Measurements from ENCODE around the gene COQ3.

The COQ3 gene

DNA sequence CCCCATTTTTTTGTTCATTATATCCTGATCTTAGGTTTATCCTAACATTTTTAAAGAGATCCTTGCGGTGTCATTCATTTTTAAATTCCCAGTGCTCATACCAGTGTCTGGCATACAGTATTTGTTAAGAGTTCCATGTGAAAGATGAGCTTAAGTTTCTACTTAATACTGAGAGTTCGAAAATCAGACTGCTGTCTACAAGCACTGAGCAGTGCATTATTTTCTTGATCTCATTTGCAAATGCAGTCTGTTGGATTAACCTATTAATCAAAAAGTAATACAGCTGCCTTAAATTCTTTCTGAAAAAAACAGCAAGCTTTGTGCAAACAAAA, 663 bp downstream of the COQ3 start:
- Histone ChIP-seq H2AFZ (ENCODE audit: low read depth, low read length, severe bottlenecking) (peak overlapping the region; percentile 90), H3K36me3 (ENCODE audit: low read length) (peaks cover 8% of the 10 kb centered on the region; the same call in 1 of the 2 replicates), H3K9me2 (replicated peaks; ENCODE audit: insufficient read depth, low read length) (no peaks in the 10 kb centered on the region), H3K4me2 (ENCODE audit: low read depth, low read length, poor library complexity, severe bottlenecking) (peak overlapping the region; percentile 96), H3K9me3 (ENCODE audit: insufficient read depth, low read length) (no peaks in the 10 kb centered on the region), H3K4me3 (ENCODE audit: insufficient read depth, low read length, poor library complexity, severe bottlenecking) (peak overlapping the region; percentile 76), H3K27ac (ENCODE audit: low read depth, low read length) (peak overlapping the region; percentile 84), H3F3A (ENCODE audit: insufficient read depth) (peaks cover 28% of the 10 kb centered on the region), H4K20me1 (ENCODE audit: low read depth, low read length) (no peaks in the 10 kb centered on the region), H3K79me2 (ENCODE audit: insufficient read depth, low read length) (peaks cover 20% of the 10 kb centered on the region), H3K9ac (ENCODE audit: low read length) (peak overlapping the region; percentile 70), H3K27me3 (ENCODE audit: low read length) (no peaks in the 10 kb centered on the region)
- TF ChIP-seq, protein P1, sequence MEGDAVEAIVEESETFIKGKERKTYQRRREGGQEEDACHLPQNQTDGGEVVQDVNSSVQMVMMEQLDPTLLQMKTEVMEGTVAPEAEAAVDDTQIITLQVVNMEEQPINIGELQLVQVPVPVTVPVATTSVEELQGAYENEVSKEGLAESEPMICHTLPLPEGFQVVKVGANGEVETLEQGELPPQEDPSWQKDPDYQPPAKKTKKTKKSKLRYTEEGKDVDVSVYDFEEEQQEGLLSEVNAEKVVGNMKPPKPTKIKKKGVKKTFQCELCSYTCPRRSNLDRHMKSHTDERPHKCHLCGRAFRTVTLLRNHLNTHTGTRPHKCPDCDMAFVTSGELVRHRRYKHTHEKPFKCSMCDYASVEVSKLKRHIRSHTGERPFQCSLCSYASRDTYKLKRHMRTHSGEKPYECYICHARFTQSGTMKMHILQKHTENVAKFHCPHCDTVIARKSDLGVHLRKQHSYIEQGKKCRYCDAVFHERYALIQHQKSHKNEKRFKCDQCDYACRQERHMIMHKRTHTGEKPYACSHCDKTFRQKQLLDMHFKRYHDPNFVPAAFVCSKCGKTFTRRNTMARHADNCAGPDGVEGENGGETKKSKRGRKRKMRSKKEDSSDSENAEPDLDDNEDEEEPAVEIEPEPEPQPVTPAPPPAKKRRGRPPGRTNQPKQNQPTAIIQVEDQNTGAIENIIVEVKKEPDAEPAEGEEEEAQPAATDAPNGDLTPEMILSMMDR (IDR thresholded peaks at IDR 0.05; ENCODE audit: insufficient read depth, low read length, poor library complexity, severe bottlenecking) = no peak
- TF ChIP-seq EZH2phosphoT487 (conservative IDR thresholded peaks at IDR 0.05; ENCODE audit: low read length) = no peak

DNA sequence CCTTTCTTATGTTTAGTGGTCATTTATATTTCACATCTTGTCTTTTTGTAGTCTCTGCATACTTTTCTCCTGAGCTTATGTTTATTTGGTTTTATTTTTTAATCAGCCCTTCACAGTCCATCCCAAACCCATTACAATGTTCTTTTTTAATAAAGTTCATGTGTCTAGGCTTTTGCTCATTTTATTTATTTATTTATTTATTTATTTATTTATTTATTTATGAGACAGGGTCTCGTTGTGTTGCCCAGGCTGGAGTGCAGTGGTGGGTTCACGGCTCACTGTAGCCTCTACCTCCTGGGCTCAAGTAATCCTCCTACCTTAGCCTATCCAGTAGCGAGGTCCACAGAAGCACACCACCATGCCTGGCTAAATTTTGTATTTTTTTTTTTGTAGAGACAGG, 3.1 kb downstream of the COQ3 start:
- peaks cover 25% of the 10 kb centered on the region for H3K79me2 ChIP-seq (ENCODE audit: insufficient read depth, low read length)
- TF ChIP-seq EZH2phosphoT487 (conservative IDR thresholded peaks at IDR 0.05; ENCODE audit: low read length) = no peak
- TF ChIP-seq, protein P1 (IDR thresholded peaks at IDR 0.05; ENCODE audit: insufficient read depth, low read length, poor library complexity, severe bottlenecking) = no peak

DNA sequence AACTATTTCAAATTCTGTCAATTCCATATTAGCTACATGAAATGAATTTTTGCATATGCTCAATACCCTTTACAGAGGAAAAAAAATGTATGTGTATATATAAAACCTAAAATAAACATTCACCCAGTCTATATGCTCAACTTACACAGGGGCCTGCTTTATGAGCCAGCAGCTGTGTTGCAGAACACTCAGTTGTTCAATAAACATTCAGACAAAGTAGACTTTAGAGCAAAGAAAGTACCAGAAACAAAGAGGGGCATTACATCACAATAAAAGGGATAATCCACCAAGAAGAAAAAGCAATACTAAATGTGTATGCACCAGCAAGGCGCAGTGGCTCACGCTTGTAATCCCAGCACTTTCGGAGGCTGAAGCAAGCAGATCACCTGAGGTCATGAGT, 9.5 kb downstream of the COQ3 start:
- H3F3A ChIP-seq (ENCODE audit: insufficient read depth) = no peaks in the 10 kb centered on the region
- H2AFZ ChIP-seq (ENCODE audit: low read depth, low read length, severe bottlenecking) = no peak overlapping the region
- no peak overlapping the region for H3K4me2 ChIP-seq (ENCODE audit: low read depth, low read length, poor library complexity, severe bottlenecking)
- no peaks in the 10 kb centered on the region for H3K9me2 ChIP-seq (replicated peaks; ENCODE audit: insufficient read depth, low read length)
- no peaks in the 10 kb centered on the region for H3K27me3 ChIP-seq (ENCODE audit: low read length)
- H3K9ac ChIP-seq (ENCODE audit: low read length) = no peak overlapping the region
- H3K9me3 ChIP-seq (ENCODE audit: insufficient read depth, low read length) = no peaks in the 10 kb centered on the region
- H3K36me3 ChIP-seq (ENCODE audit: low read length) = no peaks in the 10 kb centered on the region; the same call in 1 of the 2 replicates
- no peak overlapping the region for H3K4me3 ChIP-seq (ENCODE audit: insufficient read depth, low read length, poor library complexity, severe bottlenecking)
- TF ChIP-seq, protein P1 (IDR thresholded peaks at IDR 0.05; ENCODE audit: insufficient read depth, low read length, poor library complexity, severe bottlenecking) = no peak
- no peak for TF ChIP-seq EZH2phosphoT487 (conservative IDR thresholded peaks at IDR 0.05; ENCODE audit: low read length)
- no peaks in the 10 kb centered on the region for H4K20me1 ChIP-seq (ENCODE audit: low read depth, low read length)
- H3K79me2 ChIP-seq (ENCODE audit: insufficient read depth, low read length) = peaks cover 11% of the 10 kb centered on the region
- no peak overlapping the region for H3K27ac ChIP-seq (ENCODE audit: low read depth, low read length)

More for the DNA sequence above, 3.1 kb downstream of the COQ3 start:
- no peak overlapping the region for H3K4me3 ChIP-seq (ENCODE audit: insufficient read depth, low read length, poor library complexity, severe bottlenecking)
- H3K9me3 ChIP-seq (ENCODE audit: insufficient read depth, low read length) = no peaks in the 10 kb centered on the region
- no peaks in the 10 kb centered on the region for H3K36me3 ChIP-seq (ENCODE audit: low read length)
- H3K9ac ChIP-seq (ENCODE audit: low read length) = no peak overlapping the region
- H3K27ac ChIP-seq (ENCODE audit: low read depth, low read length) = no peak overlapping the region
- H3F3A ChIP-seq (ENCODE audit: insufficient read depth) = peaks cover 22% of the 10 kb centered on the region
- no peaks in the 10 kb centered on the region for H3K27me3 ChIP-seq (ENCODE audit: low read length)
- H3K9me2 ChIP-seq (replicated peaks; ENCODE audit: insufficient read depth, low read length) = no peaks in the 10 kb centered on the region
- no peaks in the 10 kb centered on the region for H4K20me1 ChIP-seq (ENCODE audit: low read depth, low read length)
- H2AFZ ChIP-seq (ENCODE audit: low read depth, low read length, severe bottlenecking) = no peak overlapping the region
- no peak overlapping the region for H3K4me2 ChIP-seq (ENCODE audit: low read depth, low read length, poor library complexity, severe bottlenecking)

Measured in SU-DHL-6 (cell line).